Peyer's patch (tissue), 4 donors: ENCODE results near the gene PGLYRP3. TPM values are rescaled to one million over a fixed set of nuclear protein-coding genes. Genes with fewer than 3 reads are reported as not detected.
A peak's percentile ranks its signal among the peaks of the same experiment; 100 is the strongest.

ENCODE experiments used
- DNase-seq, 3 donors: peaks; one replicate each; pipeline ENCODE4 v3.0.0-alpha.2; 2017 to 2019
- H3K27ac ChIP-seq, 4 donors: fragments of 200-600 bp; sonication (generic); one replicate each; pipeline ENCODE4 v1.5.1; 2016 to 2019
- H3K27me3 ChIP-seq, 2 donors: fragments of 200-600 bp; sonication (generic); one replicate each; pipeline ENCODE4 v1.5.1; 2019
- H3K36me3 ChIP-seq, 3 donors: fragments of 200-600 bp; sonication (generic); one replicate each; pipeline ENCODE4 v1.5.1; 2016 to 2019
- H3K4me1 ChIP-seq, 4 donors: fragments of 200-600 bp; sonication (generic); one replicate each; pipeline ENCODE4 v1.5.1; 2016 to 2019
- H3K4me3 ChIP-seq, 4 donors: fragments of 200-600 bp; sonication (generic); 1 replicate in 3 of 4; 2 replicates in 1 of 4; pipeline ENCODE4 v1.5.1; 2016 to 2019; ENCODE audit warnings: mild to moderate bottlenecking in 1 of 4
- H3K9me3 ChIP-seq, 4 donors: fragments of 200-600 bp; sonication (generic); one replicate each; pipeline ENCODE4 v1.5.1; 2016 to 2019; ENCODE audit warnings: mild to moderate bottlenecking in 1 of 4
- CTCF ChIP-seq, 6 experiments: fragments of 450-650 bp in 4 of 6; fragments of 200-600 bp in 2 of 6; sonication (generic) in 1 of 6; IDR thresholded peaks; one replicate each; pipeline ENCODE4 v1.5.1; 2017 to 2019; ENCODE audit warnings: antibody characterized with exemption in 6 of 6, mild to moderate bottlenecking in 3 of 6, moderate library complexity in 1 of 6
- POLR2A ChIP-seq, 2 donors: fragments of 450-650 bp; IDR thresholded peaks; one replicate each; pipeline ENCODE4 v1.5.1; 2017; ENCODE audit warnings: antibody characterized with exemption in 2 of 2, mild to moderate bottlenecking in 2 of 2, moderate library complexity in 2 of 2
- total RNA-seq, 4 donors: library from RNA; depleted of rRNA; stranded (reverse); fragments of >200 nt; gene quantifications; one replicate each; pipeline ENCODE4 v1.1.0, GENCODE V29; 2016

Gene PGLYRP3, protein sequence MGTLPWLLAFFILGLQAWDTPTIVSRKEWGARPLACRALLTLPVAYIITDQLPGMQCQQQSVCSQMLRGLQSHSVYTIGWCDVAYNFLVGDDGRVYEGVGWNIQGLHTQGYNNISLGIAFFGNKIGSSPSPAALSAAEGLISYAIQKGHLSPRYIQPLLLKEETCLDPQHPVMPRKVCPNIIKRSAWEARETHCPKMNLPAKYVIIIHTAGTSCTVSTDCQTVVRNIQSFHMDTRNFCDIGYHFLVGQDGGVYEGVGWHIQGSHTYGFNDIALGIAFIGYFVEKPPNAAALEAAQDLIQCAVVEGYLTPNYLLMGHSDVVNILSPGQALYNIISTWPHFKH
- not detected for total RNA-seq

DNA sequence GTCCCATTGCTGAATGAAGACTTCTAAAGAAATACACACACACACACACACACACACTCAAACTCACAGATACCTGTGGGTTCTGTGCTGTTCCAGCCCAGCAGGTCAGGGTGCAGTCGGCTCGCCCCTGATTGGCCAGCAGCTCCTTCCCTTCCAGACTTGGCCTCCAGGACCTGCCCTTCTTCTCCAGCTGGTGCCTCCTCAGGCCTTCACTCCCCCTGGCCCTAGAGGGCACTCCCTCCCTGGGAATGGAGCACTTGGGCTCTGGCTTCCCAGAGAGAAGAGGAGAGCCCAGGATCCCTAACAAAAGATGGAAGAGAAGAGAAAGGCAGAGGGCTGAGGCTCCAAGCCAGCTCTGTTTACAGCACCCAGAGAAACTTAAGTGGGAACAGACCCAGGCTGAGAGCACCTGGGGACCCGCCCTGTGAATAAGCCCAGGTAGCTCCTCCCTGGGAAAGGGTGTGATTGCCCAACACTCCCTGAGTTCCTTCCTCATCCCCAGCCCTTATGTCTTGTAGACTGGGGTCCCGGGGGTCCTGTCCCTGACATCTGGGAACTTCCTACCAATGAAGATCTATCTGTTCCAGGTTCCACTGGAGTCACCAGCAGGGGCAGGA is at the start of gene PGLYRP3:
Gene PGLYRP3, minus strand, starts transcription at position 383 of the 617 bp plus-strand sequence. CDS start 2,287 bp downstream, outside the sequence.
- no peak for DNase-seq
- no peak within 1 kb of the TSS for H3K4me3 ChIP-seq
- no peaks in the 10 kb centered on the region for H3K27me3 ChIP-seq
- H3K4me1 ChIP-seq: no peaks in the 10 kb centered on the region
- no peak within 1 kb of the TSS for H3K27ac ChIP-seq
- no peaks in the 10 kb centered on the region for H3K9me3 ChIP-seq
- H3K36me3 ChIP-seq: no peaks in the 10 kb centered on the region
- TF ChIP-seq CTCF (IDR thresholded peaks at IDR 0.05): peak in 1 of 6 experiments; percentile 5
- no peak for TF ChIP-seq POLR2A (IDR thresholded peaks at IDR 0.05)

- Histone ChIP-seq H3K4me3 (no peak overlapping the region), H3K4me1 (no peaks in the 10 kb centered on the region), H3K9me3 (no peaks in the 10 kb centered on the region), H3K27me3 (no peaks in the 10 kb centered on the region), H3K36me3 (no peaks in the 10 kb centered on the region), H3K27ac (no peak overlapping the region)
- DNase-seq: no peak
- TF ChIP-seq POLR2A (IDR thresholded peaks at IDR 0.05): no peak
- TF ChIP-seq CTCF (IDR thresholded peaks at IDR 0.05): no peak
Measured at GRCh38 chr1:153362187-153362775, 49.5 kb upstream of the PGLYRP3 start.

- Histone ChIP-seq H3K27ac (no peak overlapping the region), H3K4me1 (no peaks in the 10 kb centered on the region)
- TF ChIP-seq POLR2A (IDR thresholded peaks at IDR 0.05) (no peak), CTCF (IDR thresholded peaks at IDR 0.05) (no peak)
Measured at GRCh38 chr1:153361480-153362109, 48.8 kb upstream of the PGLYRP3 start.

GRCh38 chr1:153360592-153361479 is 48.1 kb upstream of the PGLYRP3 start:
- DNase-seq: no peak
- Histone ChIP-seq H3K4me3 (no peak overlapping the region), H3K27ac (no peak overlapping the region), H3K4me1 (no peaks in the 10 kb centered on the region), H3K9me3 (no peaks in the 10 kb centered on the region), H3K36me3 (no peaks in the 10 kb centered on the region), H3K27me3 (no peaks in the 10 kb centered on the region)
- TF ChIP-seq POLR2A (IDR thresholded peaks at IDR 0.05): no peak
- no peak for TF ChIP-seq CTCF (IDR thresholded peaks at IDR 0.05)

More at GRCh38 chr1:153361480-153362109, 48.8 kb upstream of the PGLYRP3 start:
- no peaks in the 10 kb centered on the region for H3K36me3 ChIP-seq
- no peak overlapping the region for H3K4me3 ChIP-seq
- H3K27me3 ChIP-seq: no peaks in the 10 kb centered on the region
- no peaks in the 10 kb centered on the region for H3K9me3 ChIP-seq
- DNase-seq: no peak

DNA sequence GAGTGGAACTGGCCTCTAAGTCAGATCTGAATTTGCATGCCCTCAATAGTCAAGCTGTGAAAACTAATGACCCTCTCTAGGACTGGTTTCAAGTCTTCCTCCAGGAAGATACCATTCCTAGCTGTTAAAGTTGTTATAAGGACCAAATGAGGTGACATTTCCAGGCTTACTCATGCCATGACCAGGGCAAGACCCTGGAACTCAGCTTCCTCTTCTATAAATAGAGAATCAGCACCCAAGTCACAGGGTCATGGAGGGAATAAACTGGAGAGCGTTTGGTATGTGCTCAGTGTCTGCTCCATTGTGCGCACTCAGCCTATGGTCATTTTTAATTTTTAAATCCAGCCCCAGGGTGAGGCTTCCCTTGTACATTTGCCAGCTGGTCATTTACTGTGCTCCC is 47.4 kb upstream of the PGLYRP3 start:
- DNase-seq: no peak
- Histone ChIP-seq H3K27ac (no peak overlapping the region), H3K4me1 (no peaks in the 10 kb centered on the region), H3K36me3 (no peaks in the 10 kb centered on the region), H3K4me3 (no peak overlapping the region), H3K27me3 (no peaks in the 10 kb centered on the region), H3K9me3 (no peaks in the 10 kb centered on the region)
- TF ChIP-seq POLR2A (IDR thresholded peaks at IDR 0.05) (no peak), CTCF (IDR thresholded peaks at IDR 0.05) (no peak)
